Measurements from ENCODE around the gene SHC2.

GRCh38 chr19:370641-371330 lies 90.0 kb downstream of the SHC2 start:
- TF ChIP-seq CTCF (conservative IDR thresholded peaks at IDR 0.05; ENCODE audit: low read depth, low read length) (no peak), EZH2 (IDR thresholded peaks at IDR 0.05; ENCODE audit: borderline replicate concordance, low read depth, low read length, poor library complexity, severe bottlenecking) (no peak)
